WTC11 (cell line): Measurements from ENCODE around the gene CTNNA3.

Experiments
- ARID4B ChIP-seq: sonication (generic); formaldehyde crosslinking; IDR thresholded peaks from 2 replicates; pipeline ENCODE4 v1.8.0; 2023; ENCODE audit warnings: missing genetic modification reagents, mild to moderate bottlenecking, borderline replicate concordance
- E2F4 ChIP-seq: sonication (generic); formaldehyde crosslinking; IDR thresholded peaks from 2 replicates; pipeline ENCODE4 v1.8.1; 2022; ENCODE audit warnings: low read depth, mild to moderate bottlenecking, moderate library complexity, missing genetic modification reagents, borderline replicate concordance
- ELF4 ChIP-seq: sonication (generic); formaldehyde crosslinking; IDR thresholded peaks from 2 replicates; pipeline ENCODE4 v1.8.1; 2022; ENCODE audit warnings: low read depth, mild to moderate bottlenecking, moderate library complexity, missing genetic modification reagents
- FOXP1 ChIP-seq: sonication (generic); formaldehyde crosslinking; IDR thresholded peaks from 2 replicates; pipeline ENCODE4 v1.8.0; 2022; ENCODE audit warnings: missing genetic modification reagents, mild to moderate bottlenecking, moderate library complexity, borderline replicate concordance
- NFYB ChIP-seq: sonication (generic); formaldehyde crosslinking; conservative IDR thresholded peaks from 2 replicates; pipeline ENCODE4 v1.8.0; 2022; ENCODE audit warnings: low read depth, missing genetic modification reagents
- ZNF121 ChIP-seq: sonication (generic); formaldehyde crosslinking; IDR thresholded peaks from 2 replicates; pipeline ENCODE4 v1.8.0; 2023; ENCODE audit warnings: missing genetic modification reagents
- TF ChIP-seq, protein P1 (sequence below): fragments of 200-600 bp; IDR thresholded peaks from 2 replicates; pipeline ENCODE4 v1.8.0; 2022; ENCODE audit warnings: antibody characterized with exemption

DNA sequence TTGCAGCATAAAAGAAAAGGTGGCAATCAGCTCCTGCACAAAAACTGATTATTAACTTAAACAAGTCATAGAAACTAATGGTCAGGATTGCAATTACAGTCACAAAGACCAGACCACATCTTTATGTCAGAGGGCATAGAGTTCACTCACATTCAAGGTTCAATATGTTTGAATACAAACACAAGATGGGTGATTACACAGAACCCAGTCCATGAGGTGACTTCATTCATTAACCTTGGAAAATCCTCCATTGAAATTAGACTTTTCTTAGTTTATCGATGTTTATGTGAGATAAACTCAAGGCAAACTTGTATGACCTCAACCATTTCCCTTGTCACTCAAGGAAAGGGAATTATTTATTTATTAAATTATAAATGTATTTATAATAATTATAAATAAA lies 1158.8 kb downstream of the CTNNA3 start:
- TF ChIP-seq ZNF121: no peak
- TF ChIP-seq, protein P1, sequence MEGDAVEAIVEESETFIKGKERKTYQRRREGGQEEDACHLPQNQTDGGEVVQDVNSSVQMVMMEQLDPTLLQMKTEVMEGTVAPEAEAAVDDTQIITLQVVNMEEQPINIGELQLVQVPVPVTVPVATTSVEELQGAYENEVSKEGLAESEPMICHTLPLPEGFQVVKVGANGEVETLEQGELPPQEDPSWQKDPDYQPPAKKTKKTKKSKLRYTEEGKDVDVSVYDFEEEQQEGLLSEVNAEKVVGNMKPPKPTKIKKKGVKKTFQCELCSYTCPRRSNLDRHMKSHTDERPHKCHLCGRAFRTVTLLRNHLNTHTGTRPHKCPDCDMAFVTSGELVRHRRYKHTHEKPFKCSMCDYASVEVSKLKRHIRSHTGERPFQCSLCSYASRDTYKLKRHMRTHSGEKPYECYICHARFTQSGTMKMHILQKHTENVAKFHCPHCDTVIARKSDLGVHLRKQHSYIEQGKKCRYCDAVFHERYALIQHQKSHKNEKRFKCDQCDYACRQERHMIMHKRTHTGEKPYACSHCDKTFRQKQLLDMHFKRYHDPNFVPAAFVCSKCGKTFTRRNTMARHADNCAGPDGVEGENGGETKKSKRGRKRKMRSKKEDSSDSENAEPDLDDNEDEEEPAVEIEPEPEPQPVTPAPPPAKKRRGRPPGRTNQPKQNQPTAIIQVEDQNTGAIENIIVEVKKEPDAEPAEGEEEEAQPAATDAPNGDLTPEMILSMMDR: no peak
- no peak for TF ChIP-seq FOXP1 (CRISPR knock-in tag)
- TF ChIP-seq ARID4B (CRISPR knock-in tag): no peak
- no peak for TF ChIP-seq ELF4
- TF ChIP-seq E2F4: no peak
- no peak for TF ChIP-seq NFYB (CRISPR knock-in tag)
